Astrocyte (in vitro differentiated cells and primary cell): ENCODE data around the gene CHRM2. TPM values are rescaled to one million over a fixed set of nuclear protein-coding genes. Genes with fewer than 3 reads are reported as not detected.
A peak's percentile ranks its signal among the peaks of the same experiment; 100 is the strongest.

ENCODE experiments used
- DNase-seq: peaks from one replicate; pipeline ENCODE4 v3.0.0-alpha.2; 2010; ENCODE audit warnings: low read depth
- FAIRE-seq: peaks from 2 replicates; lab custom pipeline; 2011; peaks lifted over from hg19 to GRCh38; lab: Jason Lieb, UNC
- H2AFZ ChIP-seq: 2 replicates; pipeline ENCODE4 v1.6.0; 2012; ENCODE audit warnings: low read depth, low read length, inconsistent platforms
- H3K27ac ChIP-seq: 2 replicates; pipeline ENCODE4 v1.5.1; 2011; ENCODE audit warnings: low read depth, low read length, inconsistent platforms
- H3K27me3 ChIP-seq: 2 replicates; pipeline ENCODE4 v1.6.0; 2011; ENCODE audit warnings: low read length, inconsistent platforms; ENCODE audit not compliant: insufficient read depth
- H3K36me3 ChIP-seq: 2 replicates; pipeline ENCODE4 v1.5.1; 2011; ENCODE audit warnings: low read length, inconsistent platforms; ENCODE audit not compliant: insufficient read depth
- H3K4me1 ChIP-seq: 2 replicates; pipeline ENCODE4 v1.5.1; 2011; ENCODE audit warnings: low read length, inconsistent platforms; ENCODE audit not compliant: insufficient read depth
- H3K4me2 ChIP-seq: 2 replicates; pipeline ENCODE4 v1.6.0; 2012; ENCODE audit warnings: low read length, inconsistent platforms
- H3K4me3 ChIP-seq: 2 replicates; pipeline ENCODE4 v1.5.1; 2011; ENCODE audit warnings: low read depth, mild to moderate bottlenecking, low read length, inconsistent platforms; ENCODE audit not compliant: insufficient read depth
- H3K79me2 ChIP-seq: 2 replicates; pipeline ENCODE4 v1.6.0; 2012; ENCODE audit warnings: mild to moderate bottlenecking, low read length, inconsistent platforms; ENCODE audit not compliant: insufficient read depth
- H3K9ac ChIP-seq: 2 replicates; pipeline ENCODE4 v1.6.0; 2012; ENCODE audit warnings: mild to moderate bottlenecking, low read length, inconsistent platforms
- H3K9me3 ChIP-seq: 2 replicates; pipeline ENCODE4 v1.5.1; 2012; ENCODE audit warnings: low read depth, mild to moderate bottlenecking, low read length, inconsistent platforms; ENCODE audit not compliant: insufficient read depth
- H4K20me1 ChIP-seq: 2 replicates; pipeline ENCODE4 v1.6.0; 2012; ENCODE audit warnings: low read length, inconsistent platforms; ENCODE audit not compliant: insufficient read depth
- H3K27ac Mint-ChIP-seq: one replicate; pipeline ENCODE4 v1.8.0; 2021; ENCODE audit warnings: mild to moderate bottlenecking, mixed read lengths; ENCODE audit not compliant: unreplicated experiment
- H3K27me3 Mint-ChIP-seq: one replicate; pipeline ENCODE4 v1.8.0; 2021; ENCODE audit warnings: low read depth, mixed read lengths; ENCODE audit not compliant: unreplicated experiment
- H3K36me3 Mint-ChIP-seq: one replicate; pipeline ENCODE4 v1.8.0; 2021; ENCODE audit warnings: low read depth, mixed read lengths; ENCODE audit not compliant: unreplicated experiment
- H3K4me1 Mint-ChIP-seq: one replicate; pipeline ENCODE4 v1.8.0; 2021; ENCODE audit warnings: low read depth, mixed read lengths; ENCODE audit not compliant: unreplicated experiment
- H3K4me3 Mint-ChIP-seq: one replicate; pipeline ENCODE4 v1.8.0; 2021; ENCODE audit warnings: mild to moderate bottlenecking, moderate library complexity, mixed read lengths; ENCODE audit not compliant: unreplicated experiment
- H3K9me3 Mint-ChIP-seq: one replicate; pipeline ENCODE4 v1.8.0; 2021; ENCODE audit warnings: mild to moderate bottlenecking, mixed read lengths; ENCODE audit not compliant: unreplicated experiment
- CTCF ChIP-seq: IDR thresholded peaks from 2 replicates; pipeline ENCODE4 v1.5.1; 2011; ENCODE audit warnings: low read depth, mild to moderate bottlenecking, inconsistent platforms, low read length, moderate library complexity; ENCODE audit not compliant: insufficient read depth
- EZH2 ChIP-seq: IDR thresholded peaks from 2 replicates; pipeline ENCODE4 v1.6.1; 2012; ENCODE audit warnings: mild to moderate bottlenecking, low read length, inconsistent platforms; ENCODE audit not compliant: insufficient read depth
- total RNA-seq: library from RNA; stranded (reverse); gene quantifications from 2 replicates; pipeline ENCODE4 v1.2.1, GENCODE V29; 2021

The CHRM2 gene
- total RNA-seq, 1 donor from 2014 or later = not detected

- H3K79me2 ChIP-seq = no peaks in the 10 kb centered on the region
- Mint-ChIP-seq H3K27ac (no peak overlapping the region), H3K9me3 (no peaks in the 10 kb centered on the region), H3K36me3 (no peaks in the 10 kb centered on the region), H3K4me1 (peaks cover 2% of the 10 kb centered on the region), H3K27me3 (no peaks in the 10 kb centered on the region), H3K4me3 (no peak overlapping the region)
- no peak overlapping the region for H2AFZ ChIP-seq
- no peak overlapping the region for H3K4me3 ChIP-seq
- H3K4me1 ChIP-seq = peaks cover 11% of the 10 kb centered on the region
- no peak overlapping the region for H3K27ac ChIP-seq
- no peaks in the 10 kb centered on the region for H3K36me3 ChIP-seq
- H3K9me3 ChIP-seq = no peaks in the 10 kb centered on the region
- no peaks in the 10 kb centered on the region for H4K20me1 ChIP-seq
- DNase-seq (peak; percentile 94), FAIRE-seq (peak; percentile 13)
- no peak overlapping the region for H3K9ac ChIP-seq
- TF ChIP-seq CTCF (no peak), EZH2 (no peak)
- H3K4me2 ChIP-seq = no peak overlapping the region
- no peaks in the 10 kb centered on the region for H3K27me3 ChIP-seq
These were observed 54.7 kb downstream of the CHRM2 start for GRCh38 chr7:136923111-136923667.

- Histone ChIP-seq H3K27me3 (no peaks in the 10 kb centered on the region), H3K4me1 (peaks cover 11% of the 10 kb centered on the region), H3K4me2 (peak overlapping the region; percentile 5), H4K20me1 (no peaks in the 10 kb centered on the region), H3K4me3 (no peak overlapping the region), H3K79me2 (no peaks in the 10 kb centered on the region), H2AFZ (no peak overlapping the region), H3K27ac (no peak overlapping the region), H3K36me3 (no peaks in the 10 kb centered on the region), H3K9ac (no peak overlapping the region), H3K9me3 (no peaks in the 10 kb centered on the region)
- H3K27ac Mint-ChIP-seq = no peak overlapping the region
- TF ChIP-seq CTCF (no peak), EZH2 (no peak)
- H3K4me3 Mint-ChIP-seq = no peak overlapping the region
- DNase-seq = peak; percentile 69
- no peaks in the 10 kb centered on the region for H3K27me3 Mint-ChIP-seq
- FAIRE-seq = no peak
- H3K36me3 Mint-ChIP-seq = no peaks in the 10 kb centered on the region
- no peaks in the 10 kb centered on the region for H3K9me3 Mint-ChIP-seq
- H3K4me1 Mint-ChIP-seq = peaks cover 6% of the 10 kb centered on the region
These were observed 56.6 kb downstream of the CHRM2 start for GRCh38 chr7:136925044-136925443.

DNA sequence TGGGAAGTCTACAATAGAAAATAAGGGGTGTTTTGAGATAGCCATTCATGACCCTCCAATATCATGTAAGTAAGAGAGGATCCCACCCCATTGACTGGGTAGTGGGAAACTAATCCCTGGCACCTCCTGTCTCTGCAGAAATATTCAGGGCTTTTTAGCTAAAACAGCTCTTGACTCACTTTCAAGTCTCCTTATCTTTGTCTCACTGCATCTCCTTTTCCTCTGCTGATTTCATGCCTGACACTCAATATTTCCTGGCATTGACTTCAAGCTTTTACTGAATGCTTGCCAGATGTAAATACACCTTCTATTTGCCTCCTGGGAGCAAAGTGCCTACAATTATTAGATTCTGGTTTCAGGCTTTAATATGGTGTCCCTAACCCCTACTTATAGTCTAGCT, 57.1 kb downstream of the CHRM2 start:
- Mint-ChIP-seq H3K4me1 (peaks cover 6% of the 10 kb centered on the region), H3K36me3 (no peaks in the 10 kb centered on the region), H3K27me3 (no peaks in the 10 kb centered on the region), H3K9me3 (no peaks in the 10 kb centered on the region), H3K27ac (no peak overlapping the region), H3K4me3 (no peak overlapping the region)
- no peak overlapping the region for H3K4me3 ChIP-seq
- peaks cover 11% of the 10 kb centered on the region for H3K4me1 ChIP-seq
- no peaks in the 10 kb centered on the region for H3K9me3 ChIP-seq
- FAIRE-seq (no peak), DNase-seq (peak; percentile 85)
- H3K27me3 ChIP-seq = no peaks in the 10 kb centered on the region
- no peaks in the 10 kb centered on the region for H3K79me2 ChIP-seq
- no peaks in the 10 kb centered on the region for H4K20me1 ChIP-seq
- no peak overlapping the region for H3K9ac ChIP-seq
- H2AFZ ChIP-seq = no peak overlapping the region
- peak overlapping the region; percentile 5 for H3K4me2 ChIP-seq
- no peak overlapping the region for H3K27ac ChIP-seq
- TF ChIP-seq CTCF (no peak), EZH2 (no peak)
- no peaks in the 10 kb centered on the region for H3K36me3 ChIP-seq
